ENCODE data around the gene DNAH9. TPM values are rescaled to one million over a fixed set of nuclear protein-coding genes. Genes with fewer than 3 reads are reported as not detected.

DNAH9 gene
- total RNA-seq, 1 donor from 2014 or later: 1.9 TPM

DNA sequence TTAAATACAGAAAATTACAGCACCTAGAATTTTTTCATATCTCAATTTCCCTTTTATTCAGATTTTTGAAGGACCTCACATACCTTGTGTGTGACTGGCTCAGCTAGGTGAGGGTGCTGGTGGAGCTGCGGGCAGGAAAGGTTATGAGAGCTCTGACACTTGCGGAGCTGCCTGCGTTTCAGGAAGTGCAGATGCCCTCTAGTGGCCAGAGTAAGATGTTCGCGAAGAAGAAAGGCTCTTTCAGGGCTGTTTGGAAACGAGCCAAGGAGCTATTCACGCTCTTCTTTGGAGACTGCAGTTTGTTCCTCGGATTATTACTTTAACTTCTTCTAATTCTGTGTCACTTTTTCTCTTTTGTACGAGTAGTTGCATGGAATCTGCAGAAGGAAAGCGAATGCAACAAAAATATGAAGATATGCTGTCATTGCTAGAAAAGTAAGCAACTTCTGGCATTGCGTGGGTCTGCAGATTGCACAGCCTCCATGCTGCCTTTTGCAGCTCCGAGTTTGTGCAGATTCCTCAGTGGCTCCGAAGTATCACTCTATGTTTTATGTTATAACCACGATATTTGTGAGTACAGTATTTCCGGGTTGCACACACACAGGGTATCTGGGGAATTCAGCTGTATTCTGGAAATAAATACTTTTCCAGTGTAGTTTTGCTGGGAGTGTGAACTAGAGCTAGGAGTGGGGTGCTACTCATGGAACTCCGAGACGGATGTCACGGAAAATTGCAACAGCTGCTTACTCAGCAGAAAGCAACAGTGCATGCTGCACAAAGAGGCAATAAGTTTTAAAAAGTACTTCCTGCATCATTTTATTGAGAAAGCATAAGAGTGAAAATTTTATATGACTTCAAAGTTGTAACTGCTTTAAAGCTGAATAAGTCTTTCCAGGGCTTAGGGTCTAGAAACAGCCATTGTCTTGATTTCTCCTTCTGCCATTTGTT is 46.3 kb downstream of the DNAH9 start:
- peak; percentile 81 for DNase-seq (ENCODE audit: low spot score)

GRCh38 chr17:11645426-11645825 is 47.2 kb downstream of the DNAH9 start:
- no peak for DNase-seq (ENCODE audit: low spot score)

DNA sequence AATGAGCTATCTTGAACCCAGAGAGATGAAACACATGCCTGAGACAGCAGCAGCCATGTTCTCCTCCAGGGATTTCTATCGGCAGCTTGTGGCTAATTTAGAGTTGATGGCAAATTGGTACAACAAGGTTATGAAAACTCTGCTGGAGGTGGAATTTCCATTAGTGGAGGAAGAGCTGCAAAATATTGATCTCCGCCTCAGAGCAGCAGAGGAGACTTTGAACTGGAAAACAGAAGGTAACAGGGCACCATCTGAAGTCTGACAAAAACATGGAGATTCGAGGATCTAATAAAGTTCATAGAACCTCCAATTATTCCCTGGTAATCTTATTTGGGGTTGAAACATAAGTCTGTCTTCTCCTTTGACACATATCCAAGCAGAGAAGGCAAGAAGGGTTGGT is 52.8 kb downstream of the DNAH9 start:
- no peak for DNase-seq (ENCODE audit: low spot score)

- no peak for DNase-seq (ENCODE audit: low spot score)
Measured at GRCh38 chr17:11668618-11669017, 70.3 kb downstream of the DNAH9 start.

DNA sequence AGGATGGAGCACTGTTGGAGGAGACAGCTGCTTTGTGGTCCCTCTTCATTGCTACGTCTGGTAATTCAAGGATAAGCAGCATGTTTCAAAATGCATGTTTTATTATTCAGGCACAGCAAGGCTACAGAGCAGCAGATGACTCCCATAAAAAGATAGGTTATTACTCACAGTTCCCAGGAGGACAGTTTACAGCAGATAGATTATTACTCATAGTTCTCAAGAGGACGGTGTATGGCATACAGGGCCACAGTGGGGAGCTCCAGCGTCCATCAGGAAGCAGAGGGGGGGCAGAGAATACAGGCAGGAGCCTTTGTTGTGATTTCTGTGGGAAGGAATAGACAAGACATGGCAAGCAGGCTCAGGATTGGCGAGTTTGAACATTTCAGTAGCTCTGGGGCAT is 72.9 kb downstream of the DNAH9 start:
- no peak for DNase-seq (ENCODE audit: low spot score)

DNA sequence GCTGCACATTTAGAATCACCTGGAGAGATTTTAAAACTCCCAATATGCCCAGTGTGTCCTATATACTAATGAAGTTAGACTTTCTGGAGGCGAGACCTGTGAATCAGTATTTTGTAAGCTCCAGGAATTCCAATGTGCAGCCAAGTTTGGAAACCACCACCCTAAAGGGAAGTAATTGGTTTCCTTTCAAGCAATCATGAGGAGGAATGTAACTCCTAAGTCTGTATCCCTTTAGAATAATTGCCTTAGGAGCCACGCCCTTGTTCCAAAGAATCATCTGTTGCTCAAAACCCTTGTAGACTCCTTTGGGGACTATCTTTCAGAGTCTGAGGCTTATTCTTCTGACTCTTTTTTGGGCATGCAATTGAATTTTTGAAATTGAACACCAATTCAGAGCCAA is 84.4 kb downstream of the DNAH9 start:
- no peak for DNase-seq (ENCODE audit: low spot score)

DNA sequence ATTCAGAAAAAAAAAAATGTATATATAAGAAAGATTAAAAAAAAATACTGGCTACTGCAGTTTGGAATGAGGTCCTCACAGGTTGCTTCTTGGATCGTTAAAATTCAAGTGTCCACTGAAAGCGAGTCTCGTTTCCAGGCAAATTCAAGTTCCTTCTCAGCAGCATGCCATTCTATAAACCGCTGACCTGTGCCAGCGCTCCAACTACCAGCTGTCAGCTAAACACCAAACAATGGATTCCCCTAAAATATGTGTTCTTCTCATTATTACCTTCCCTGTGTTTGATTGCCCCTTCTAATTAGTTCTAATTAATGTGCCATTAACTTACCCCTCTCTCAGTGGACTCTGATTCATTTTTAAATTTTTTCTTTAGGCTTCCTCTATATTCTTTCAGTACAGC is 92.4 kb downstream of the DNAH9 start:
- DNase-seq (ENCODE audit: low spot score): no peak

DNA sequence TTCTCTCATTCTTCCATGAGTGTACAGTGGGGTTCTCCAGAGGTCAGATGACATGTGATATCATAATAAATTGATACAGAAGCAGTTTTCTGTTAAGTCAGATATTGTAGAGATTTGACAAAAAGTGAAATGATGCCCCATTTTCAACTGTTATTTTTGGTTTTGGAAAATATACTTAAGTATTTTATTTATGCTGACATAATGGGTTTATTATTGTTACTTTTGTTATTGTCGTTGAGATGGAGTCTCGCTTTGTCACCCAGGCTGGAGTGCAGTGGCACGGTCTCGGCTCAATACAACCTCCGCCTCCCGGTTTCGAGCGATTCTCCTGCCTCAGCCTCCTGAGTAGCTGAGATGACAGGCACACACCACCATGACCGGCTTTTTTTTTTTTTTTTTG is 94.4 kb downstream of the DNAH9 start:
- no peak for DNase-seq (ENCODE audit: low spot score)

GRCh38 chr17:11693284-11693683 is 95.0 kb downstream of the DNAH9 start:
- no peak for DNase-seq (ENCODE audit: low spot score)

- no peak for DNase-seq (ENCODE audit: low spot score)
Measured at GRCh38 chr17:11700668-11701067, 102.4 kb downstream of the DNAH9 start.

- DNase-seq (ENCODE audit: low spot score): no peak
Measured at GRCh38 chr17:11701911-11702310, 103.6 kb downstream of the DNAH9 start.

- no peak for DNase-seq (ENCODE audit: low spot score)
Measured at GRCh38 chr17:11704041-11704440, 105.8 kb downstream of the DNAH9 start.

DNA sequence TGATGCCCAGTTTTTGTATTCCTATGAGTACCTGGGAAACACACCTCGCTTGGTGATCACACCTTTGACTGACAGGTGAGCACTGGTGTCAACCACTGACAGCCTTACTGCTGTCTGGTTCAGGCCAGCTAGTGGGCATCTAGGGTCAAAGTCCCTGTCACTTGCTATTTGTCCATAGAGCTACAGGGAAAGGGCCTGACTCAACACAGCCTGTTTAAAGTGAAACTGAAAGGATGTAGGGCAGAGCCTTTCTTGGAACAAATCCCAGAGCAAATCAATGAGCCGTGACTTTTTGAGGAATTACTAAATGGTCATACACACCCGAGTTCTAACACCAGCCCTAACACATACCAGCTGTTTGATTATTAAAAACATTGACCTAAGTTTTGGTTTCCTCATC is 106.8 kb downstream of the DNAH9 start:
- DNase-seq (ENCODE audit: low spot score): no peak

DNA sequence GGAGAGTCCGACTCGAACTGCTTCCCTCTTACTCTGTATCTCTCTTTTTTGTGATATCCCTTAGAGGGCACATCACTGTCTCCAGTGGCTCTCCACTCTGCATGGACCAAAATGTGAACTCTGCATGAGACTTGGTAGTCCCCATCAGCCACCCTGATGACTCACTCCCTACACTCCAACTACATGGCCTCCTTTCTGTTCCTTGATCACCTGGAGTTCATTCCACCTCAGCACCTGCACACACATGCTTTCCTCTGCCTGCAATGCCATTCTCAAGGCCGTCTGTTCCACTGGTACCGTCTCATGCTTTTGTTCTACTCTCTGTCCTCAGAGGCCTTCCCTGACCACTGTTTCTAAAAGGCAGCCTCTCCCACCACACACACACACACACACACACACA is 109.3 kb downstream of the DNAH9 start:
- no peak for DNase-seq (ENCODE audit: low spot score)

DNA sequence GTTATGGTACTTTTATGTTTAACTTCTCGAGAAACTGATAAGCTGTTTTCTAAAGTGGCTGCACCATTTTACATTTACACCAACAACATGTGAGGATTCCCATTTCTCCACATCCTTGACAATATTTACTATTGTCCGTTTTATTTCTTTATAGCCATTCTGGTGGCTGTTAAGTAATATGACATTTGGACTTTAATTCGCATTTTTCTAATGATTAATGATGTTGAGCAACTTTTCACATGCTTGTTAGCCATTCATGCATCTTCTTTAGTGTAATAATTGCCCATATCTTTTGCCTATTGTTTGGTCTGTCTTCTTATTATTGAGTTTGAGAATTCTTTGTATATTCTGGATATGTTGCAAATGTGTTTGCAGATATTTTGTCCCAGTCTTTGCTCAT is 114.2 kb downstream of the DNAH9 start:
- DNase-seq (ENCODE audit: low spot score): no peak

- DNase-seq (ENCODE audit: low spot score): no peak
Measured at GRCh38 chr17:11719203-11719602, 120.9 kb downstream of the DNAH9 start.

- DNase-seq (ENCODE audit: low spot score): no peak
Measured at GRCh38 chr17:11719856-11720255, 121.6 kb downstream of the DNAH9 start.

GRCh38 chr17:11720816-11721215 is 122.5 kb downstream of the DNAH9 start:
- DNase-seq (ENCODE audit: low spot score): no peak

- no peak for DNase-seq (ENCODE audit: low spot score)
Measured at GRCh38 chr17:11730747-11731146, 132.5 kb downstream of the DNAH9 start.

GRCh38 chr17:11736613-11737312 is 138.5 kb downstream of the DNAH9 start:
- DNase-seq (ENCODE audit: low spot score): no peak

GRCh38 chr17:11737313-11737679 is 139.0 kb downstream of the DNAH9 start:
- no peak for DNase-seq (ENCODE audit: low spot score)

- no peak for DNase-seq (ENCODE audit: low spot score)
Measured at GRCh38 chr17:11738151-11738550, 139.9 kb downstream of the DNAH9 start.

DNA sequence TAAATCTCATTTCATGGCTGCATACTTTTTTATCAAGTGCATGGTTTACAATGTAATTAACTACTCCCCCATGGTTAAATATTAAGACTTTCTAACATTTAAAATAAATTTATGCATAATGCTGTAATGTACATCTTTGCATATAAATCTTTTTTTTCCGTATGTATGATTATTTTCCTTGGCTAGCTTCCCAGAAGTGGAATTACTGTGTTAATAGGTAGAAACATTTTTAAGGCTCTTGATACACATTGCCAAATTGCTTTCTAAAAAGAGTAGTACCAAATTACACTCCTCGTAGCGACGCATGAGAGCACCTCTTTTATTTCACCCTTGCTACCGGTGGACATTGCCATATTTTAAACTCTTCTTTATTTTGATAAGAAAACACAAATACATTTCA is 141.1 kb downstream of the DNAH9 start:
- DNase-seq (ENCODE audit: low spot score): no peak

Measured in umbilical cord (tissue), 2 donors.